GM08714 (cell line): ENCODE measurements around the gene RAPGEF1.

Experiments used
- H3K4me3 ChIP-seq: fragments of 200-500 bp; sonication (Bioruptor generic); 2 replicates; pipeline ENCODE4 v1.5.1; 2014; ENCODE audit warnings: mild to moderate bottlenecking, low read length, inconsistent platforms
- ZNF274 ChIP-seq: IDR thresholded peaks from 2 replicates; pipeline ENCODE4 v1.6.1; 2012; ENCODE audit warnings: mild to moderate bottlenecking, low read depth, low read length

The RAPGEF1 gene

DNA sequence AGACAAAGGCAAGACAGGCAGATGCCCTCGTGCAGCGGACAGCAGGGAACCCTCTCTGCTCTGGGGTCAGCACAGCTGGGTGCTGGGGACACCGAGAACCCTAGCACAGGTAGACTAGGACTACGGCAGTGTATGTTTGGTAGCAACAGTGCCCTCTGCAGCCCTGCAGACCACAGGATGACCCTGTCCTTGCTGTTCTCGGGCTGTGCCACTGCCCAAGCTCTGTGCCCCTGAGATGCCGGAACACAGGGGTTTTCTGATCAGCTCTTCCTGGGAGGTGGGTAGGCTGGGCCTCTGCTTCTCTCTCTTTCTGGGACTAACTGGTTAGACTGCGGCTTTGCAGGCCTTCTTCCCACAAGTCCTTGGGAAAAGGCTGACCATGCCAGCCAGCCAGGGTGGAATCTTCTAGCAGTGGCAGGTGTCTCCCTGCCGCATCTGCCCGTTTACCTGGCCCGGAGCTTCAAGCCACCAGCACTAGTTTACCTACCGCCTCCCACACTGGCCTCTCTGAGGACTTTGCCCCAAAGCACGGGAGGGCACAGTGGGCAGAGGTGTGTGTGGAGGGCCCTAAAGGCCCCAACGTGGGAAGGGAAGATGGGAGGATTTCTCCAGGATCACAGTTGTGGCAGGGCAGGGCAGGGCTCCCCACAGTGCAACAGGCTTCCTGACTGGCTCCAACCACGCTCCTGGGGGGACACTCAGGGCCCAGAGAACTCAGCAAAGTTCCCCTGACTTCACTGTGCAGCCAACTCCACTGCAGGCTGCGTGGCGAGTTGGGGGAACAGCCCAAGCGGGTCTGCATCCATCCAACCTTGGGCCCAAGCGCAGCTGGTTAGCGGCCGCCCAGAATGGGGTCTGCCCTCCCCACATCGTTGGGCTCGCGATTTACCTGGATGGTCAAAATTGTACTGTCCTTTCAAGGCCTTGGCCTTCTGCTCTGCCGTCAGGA, 210.0 kb downstream of the RAPGEF1 start:
- peak overlapping the region; percentile 79 for H3K4me3 ChIP-seq
- TF ChIP-seq ZNF274, result no peak

DNA sequence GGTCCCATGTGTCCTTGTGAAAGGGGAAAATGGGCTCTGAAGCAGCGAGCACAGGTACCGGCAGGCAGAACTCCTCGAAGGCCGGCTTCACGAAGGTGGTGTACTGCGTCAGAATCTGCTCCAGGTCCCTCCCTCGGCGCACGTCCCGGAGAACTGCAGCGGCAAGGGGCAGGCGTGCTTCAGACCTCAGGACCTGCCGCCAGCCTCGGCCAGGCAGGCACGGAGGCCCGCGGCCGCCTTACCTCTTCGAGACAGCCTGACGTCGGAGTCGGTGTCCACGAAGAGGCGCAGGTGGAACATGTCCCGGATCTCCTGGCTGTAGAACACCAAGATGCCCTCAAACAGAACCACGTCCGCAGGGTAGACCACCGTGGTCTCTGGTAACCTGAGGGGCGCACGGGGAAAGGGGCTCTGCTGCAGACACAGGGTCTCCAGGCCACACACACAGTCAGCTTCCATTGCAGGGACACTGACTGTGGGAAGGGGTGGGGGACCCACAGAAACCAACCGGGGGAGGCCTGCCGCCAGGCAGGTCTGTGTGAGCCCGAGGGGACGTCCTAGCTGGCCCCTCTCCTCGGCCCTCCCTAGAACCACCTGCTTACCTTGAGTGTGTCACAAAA, 210.9 kb downstream of the RAPGEF1 start:
- no peak overlapping the region for H3K4me3 ChIP-seq
- TF ChIP-seq ZNF274, result no peak

DNA sequence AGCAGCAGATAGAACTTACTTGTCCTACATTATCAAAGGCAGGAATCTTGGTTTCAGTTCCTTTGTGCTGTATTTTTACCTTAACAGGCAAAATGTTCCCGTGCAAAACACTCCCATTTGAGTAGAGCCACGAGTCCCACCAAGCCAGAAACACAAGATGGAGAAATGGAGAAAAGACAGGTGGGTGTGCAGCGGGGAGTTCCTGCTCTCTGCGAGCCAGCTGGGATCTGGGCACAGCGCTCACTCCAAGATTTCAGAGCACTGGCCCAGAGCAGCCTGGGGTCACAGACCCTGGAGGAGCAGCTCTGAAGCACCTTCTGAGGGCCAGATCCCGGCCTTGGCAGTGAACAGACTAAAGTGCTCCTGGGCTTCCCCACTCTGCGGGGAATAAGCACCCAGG, 211.7 kb downstream of the RAPGEF1 start:
- no peak overlapping the region for H3K4me3 ChIP-seq
- no peak for TF ChIP-seq ZNF274
